Muscle of leg (tissue), 11 donors: ENCODE data around the gene UTF1. TPM values are rescaled to one million over a fixed set of nuclear protein-coding genes. Genes with fewer than 3 reads are reported as not detected.

ENCODE experiments used
- DNase-seq: peaks from one replicate; pipeline ENCODE4 v3.0.0; 2013
- H3K27ac ChIP-seq: one replicate; pipeline ENCODE4 v1.5.1; 2013; ENCODE audit warnings: mild to moderate bottlenecking, low read length, control low read depth
- H3K27me3 ChIP-seq: one replicate; pipeline ENCODE4 v1.6.1; 2013; ENCODE audit warnings: low read length; ENCODE audit not compliant: control insufficient read depth, insufficient read depth
- H3K36me3 ChIP-seq: one replicate; pipeline ENCODE4 v1.6.1; 2013; ENCODE audit warnings: low read length; ENCODE audit not compliant: control insufficient read depth, insufficient read depth
- H3K4me1 ChIP-seq: one replicate; pipeline ENCODE4 v1.6.1; 2013; ENCODE audit warnings: low read length; ENCODE audit not compliant: control insufficient read depth, insufficient read depth
- H3K4me3 ChIP-seq: one replicate; pipeline ENCODE4 v1.5.1; 2013; ENCODE audit warnings: low read length, control low read depth
- H3K9me3 ChIP-seq: replicated peaks from 2 replicates; pipeline ENCODE4 v1.6.1; 2013; ENCODE audit warnings: low read depth, low read length; ENCODE audit not compliant: control insufficient read depth
- WGBS: methylation state at CpG from one replicate; pipeline ENCODE4 v1.1.5; 2013; ENCODE audit warnings: missing lambda C conversion rate; ENCODE audit not compliant: insufficient coverage; 5-methylcytosine and 5-hydroxymethylcytosine counted together
- polyA plus RNA-seq, 8 donors: library from polyadenylated mRNA; unstranded; fragments of 120-200 nt; gene quantifications; one replicate each; pipeline versions ENCODE4 v1.2.1 to v1.2.3, GENCODE V29; 2013; ENCODE audit warnings: inconsistent platforms in 1 of 8, low replicate concordance in 1 of 8; ENCODE audit not compliant: insufficient read length in 8 of 8, insufficient read depth in 1 of 8
- total RNA-seq: library from RNA; stranded (reverse); fragments of 120-200 nt; gene quantifications from one replicate; pipeline ENCODE4 v1.2.4, GENCODE V29; 2013

UTF1 gene
- total and polyA plus RNA-seq, 9 donors: not detected

GRCh38 chr10:133187091-133187905 lies 42.7 kb upstream of the UTF1 start:
- H3K27me3 ChIP-seq: peaks cover 28% of the 10 kb centered on the region

GRCh38 chr10:133187906-133188681 lies 41.9 kb upstream of the UTF1 start:
- H3K9me3 ChIP-seq: no peaks in the 10 kb centered on the region
- 90% methylated on average over 28 of the region's 38 CpGs for WGBS
- no peak overlapping the region for H3K27ac ChIP-seq
- H3K4me1 ChIP-seq: peaks cover 17% of the 10 kb centered on the region
- H3K36me3 ChIP-seq: no peaks in the 10 kb centered on the region
- peaks cover 28% of the 10 kb centered on the region for H3K27me3 ChIP-seq
- H3K4me3 ChIP-seq: no peak overlapping the region
- no peak for DNase-seq

More at GRCh38 chr10:133187091-133187905, 42.7 kb upstream of the UTF1 start:
- DNase-seq: no peak
- WGBS: 70% methylated on average over 26 of the region's 38 CpGs
- H3K4me3 ChIP-seq: no peak overlapping the region
- H3K36me3 ChIP-seq: no peaks in the 10 kb centered on the region
- H3K4me1 ChIP-seq: peaks cover 17% of the 10 kb centered on the region
- H3K9me3 ChIP-seq: no peaks in the 10 kb centered on the region
- H3K27ac ChIP-seq: no peak overlapping the region

GRCh38 chr10:133189256-133189655 lies 40.8 kb upstream of the UTF1 start:
- H3K4me3 ChIP-seq: no peak overlapping the region
- H3K36me3 ChIP-seq: no peaks in the 10 kb centered on the region
- H3K27me3 ChIP-seq: peaks cover 28% of the 10 kb centered on the region
- DNase-seq: no peak
- peaks cover 17% of the 10 kb centered on the region for H3K4me1 ChIP-seq
- H3K27ac ChIP-seq: no peak overlapping the region
- H3K9me3 ChIP-seq: no peaks in the 10 kb centered on the region
- WGBS: 77% methylated on average over 20 of the region's 22 CpGs

- DNase-seq: no peak
- H3K4me3 ChIP-seq: no peak overlapping the region
- no peaks in the 10 kb centered on the region for H3K9me3 ChIP-seq
- 80% methylated on average over 9 of the region's 14 CpGs for WGBS
- H3K27ac ChIP-seq: no peak overlapping the region
- peaks cover 28% of the 10 kb centered on the region for H3K27me3 ChIP-seq
- peaks cover 17% of the 10 kb centered on the region for H3K4me1 ChIP-seq
- H3K36me3 ChIP-seq: no peaks in the 10 kb centered on the region
These were observed 40.3 kb upstream of the UTF1 start for GRCh38 chr10:133189726-133190125.

GRCh38 chr10:133190225-133190624 lies 39.8 kb upstream of the UTF1 start:
- 96% methylated on average over 10 of the region's 10 CpGs for WGBS

GRCh38 chr10:133191651-133192050 lies 38.4 kb upstream of the UTF1 start:
- WGBS: 85% methylated on average over 4 of the region's 4 CpGs
- peaks cover 14% of the 10 kb centered on the region for H3K4me1 ChIP-seq
- no peaks in the 10 kb centered on the region for H3K9me3 ChIP-seq
- no peak overlapping the region for H3K4me3 ChIP-seq
- peaks cover 16% of the 10 kb centered on the region for H3K27me3 ChIP-seq
- H3K36me3 ChIP-seq: no peaks in the 10 kb centered on the region
- DNase-seq: no peak
- H3K27ac ChIP-seq: no peak overlapping the region

More at GRCh38 chr10:133190225-133190624, 39.8 kb upstream of the UTF1 start:
- Histone ChIP-seq H3K4me1 (peaks cover 17% of the 10 kb centered on the region), H3K4me3 (no peak overlapping the region), H3K27me3 (peaks cover 26% of the 10 kb centered on the region), H3K36me3 (no peaks in the 10 kb centered on the region), H3K27ac (no peak overlapping the region), H3K9me3 (no peaks in the 10 kb centered on the region)
- DNase-seq: no peak

- H3K9me3 ChIP-seq: no peaks in the 10 kb centered on the region
- H3K4me1 ChIP-seq: peaks cover 5% of the 10 kb centered on the region
- no peak overlapping the region for H3K27ac ChIP-seq
- no peak overlapping the region for H3K4me3 ChIP-seq
- no peaks in the 10 kb centered on the region for H3K36me3 ChIP-seq
- DNase-seq: no peak
- H3K27me3 ChIP-seq: peaks cover 15% of the 10 kb centered on the region
- no CpG with 5 or more reads among the region's 4 CpGs for WGBS
These were observed 35.9 kb upstream of the UTF1 start for GRCh38 chr10:133194151-133194550.

- peaks cover 5% of the 10 kb centered on the region for H3K4me1 ChIP-seq
- WGBS: 85% methylated on average over 19 of the region's 19 CpGs
- H3K36me3 ChIP-seq: no peaks in the 10 kb centered on the region
- H3K27ac ChIP-seq: no peak overlapping the region
- H3K27me3 ChIP-seq: peaks cover 7% of the 10 kb centered on the region
- H3K4me3 ChIP-seq: no peak overlapping the region
- no peaks in the 10 kb centered on the region for H3K9me3 ChIP-seq
- no peak for DNase-seq
These were observed 34.9 kb upstream of the UTF1 start for GRCh38 chr10:133195096-133195495.

- H3K9me3 ChIP-seq: no peaks in the 10 kb centered on the region
- peaks cover 4% of the 10 kb centered on the region for H3K27me3 ChIP-seq
- H3K4me3 ChIP-seq: no peak overlapping the region
- no peaks in the 10 kb centered on the region for H3K36me3 ChIP-seq
- H3K4me1 ChIP-seq: peaks cover 5% of the 10 kb centered on the region
- no peak overlapping the region for H3K27ac ChIP-seq
- DNase-seq: no peak
- 89% methylated on average over 23 of the region's 23 CpGs for WGBS
These were observed 34.4 kb upstream of the UTF1 start for GRCh38 chr10:133195611-133196010.

- Histone ChIP-seq H3K27ac (no peak overlapping the region), H3K36me3 (no peaks in the 10 kb centered on the region), H3K4me1 (peaks cover 5% of the 10 kb centered on the region), H3K27me3 (peaks cover 4% of the 10 kb centered on the region), H3K9me3 (no peaks in the 10 kb centered on the region), H3K4me3 (no peak overlapping the region)
- peak; percentile 79 for DNase-seq
- 36% methylated on average over 20 of the region's 24 CpGs for WGBS
These were observed 33.6 kb upstream of the UTF1 start for GRCh38 chr10:133196221-133196915.
